Vagina (tissue), 2 donors: ENCODE measurements around the gene KCNK4.

ENCODE experiments used
- CTCF ChIP-seq, 3 experiments: fragments of 450-650 bp in 2 of 3; fragments of 200-600 bp in 1 of 3; sonication (generic) in 1 of 3; IDR thresholded peaks; one replicate each; pipeline ENCODE4 v1.5.1; 2017 to 2019; ENCODE audit warnings: antibody characterized with exemption in 3 of 3, mild to moderate bottlenecking in 2 of 3, moderate library complexity in 2 of 3
- POLR2A ChIP-seq, 2 donors: fragments of 450-650 bp; IDR thresholded peaks; one replicate each; pipeline ENCODE4 v1.6.1; 2017; ENCODE audit warnings: antibody characterized with exemption in 2 of 2, mild to moderate bottlenecking in 2 of 2, moderate library complexity in 2 of 2
- POLR2AphosphoS5 ChIP-seq, 2 donors: sonication (generic); formaldehyde crosslinking; IDR thresholded peaks; one replicate each; pipeline ENCODE4 v1.9.0; 2017; ENCODE audit warnings: antibody characterized with exemption in 2 of 2, mild to moderate bottlenecking in 2 of 2, low read depth in 1 of 2; ENCODE audit not compliant: insufficient read depth in 1 of 2

DNA sequence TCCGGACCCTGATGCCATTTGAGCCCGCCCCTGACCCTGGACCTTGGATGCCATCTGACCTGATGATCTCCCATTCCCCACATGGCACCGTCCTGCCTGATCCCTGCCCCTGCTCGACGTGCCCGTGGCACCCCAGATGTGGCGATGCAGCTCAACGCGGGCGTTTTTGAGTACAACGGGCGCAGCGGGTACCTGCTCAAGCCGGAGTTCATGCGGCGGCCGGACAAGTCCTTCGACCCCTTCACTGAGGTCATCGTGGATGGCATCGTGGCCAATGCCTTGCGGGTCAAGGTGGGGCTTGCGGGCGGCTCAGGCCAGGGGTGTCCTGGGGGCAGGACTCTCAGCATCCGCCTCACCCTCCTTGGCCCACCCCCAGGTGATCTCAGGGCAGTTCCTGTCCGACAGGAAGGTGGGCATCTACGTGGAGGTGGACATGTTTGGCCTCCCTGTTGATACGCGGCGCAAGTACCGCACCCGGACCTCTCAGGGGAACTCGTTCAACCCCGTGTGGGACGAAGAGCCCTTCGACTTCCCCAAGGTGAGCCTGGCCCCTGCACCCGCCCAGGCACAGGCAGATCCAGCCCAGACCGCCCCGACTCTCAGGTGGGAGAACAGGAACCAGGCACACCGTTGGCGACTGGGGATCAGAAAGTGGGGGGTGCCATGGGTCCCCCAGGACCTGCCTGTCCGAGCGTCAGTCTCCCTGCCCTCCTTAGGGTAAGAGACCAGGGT lies 28.7 kb upstream of the KCNK4 start:
- no peak for TF ChIP-seq CTCF (IDR thresholded peaks at IDR 0.05)
- no peak for TF ChIP-seq POLR2A (IDR thresholded peaks at IDR 0.05)
- no peak for TF ChIP-seq POLR2AphosphoS5 (IDR thresholded peaks at IDR 0.05; ENCODE audit: insufficient read depth in 1 of 2, low read depth in 1 of 2)
